LHCN-M2 (cell line): Measurements from ENCODE around the gene IRAK1. TPM values are rescaled to one million over a fixed set of nuclear protein-coding genes. Genes with fewer than 3 reads are reported as not detected.
A peak's percentile ranks its signal among the peaks of the same experiment; 100 is the strongest.

Source experiments
- DNase-seq: peaks from one replicate; pipeline ENCODE4 v3.0.0-alpha.2; 2012; ENCODE audit warnings: low read depth
- total RNA-seq: library from RNA; depleted of rRNA; stranded (reverse); fragments of >200 nt; gene quantifications from 2 replicates; pipeline ENCODE4 v1.2.3, GENCODE V29; 2014

Gene IRAK1
- total RNA-seq, 1 experiment from 2014 or later, result 135 TPM

DNA sequence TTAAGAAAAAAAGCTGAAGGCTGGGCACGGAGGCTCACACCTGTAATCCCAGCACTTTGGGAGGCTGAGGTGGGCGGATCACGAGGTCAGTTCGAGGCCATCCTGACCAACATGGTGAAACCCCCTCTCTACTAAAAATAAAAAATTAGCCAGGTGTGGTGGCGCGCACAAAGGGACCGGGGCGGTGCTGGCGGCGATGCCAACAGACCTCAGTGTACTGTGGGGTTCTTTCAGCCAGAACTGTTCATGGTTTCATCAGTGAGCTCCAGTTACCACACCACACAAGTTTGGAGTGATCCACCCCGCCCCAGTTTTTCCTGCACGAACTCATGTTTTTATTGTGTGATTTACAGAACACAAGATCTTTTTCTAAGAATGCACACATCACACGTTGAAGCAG is 21.2 kb upstream of the IRAK1 start:
- no peak for DNase-seq

GRCh38 chrX:154040307-154040756 is 20.6 kb upstream of the IRAK1 start:
- peak; percentile 78 for DNase-seq

GRCh38 chrX:154039577-154039976 is 19.9 kb upstream of the IRAK1 start:
- no peak for DNase-seq

- DNase-seq, result no peak
Observed at GRCh38 chrX:154038656-154039055, 19.0 kb upstream of the IRAK1 start.

DNA sequence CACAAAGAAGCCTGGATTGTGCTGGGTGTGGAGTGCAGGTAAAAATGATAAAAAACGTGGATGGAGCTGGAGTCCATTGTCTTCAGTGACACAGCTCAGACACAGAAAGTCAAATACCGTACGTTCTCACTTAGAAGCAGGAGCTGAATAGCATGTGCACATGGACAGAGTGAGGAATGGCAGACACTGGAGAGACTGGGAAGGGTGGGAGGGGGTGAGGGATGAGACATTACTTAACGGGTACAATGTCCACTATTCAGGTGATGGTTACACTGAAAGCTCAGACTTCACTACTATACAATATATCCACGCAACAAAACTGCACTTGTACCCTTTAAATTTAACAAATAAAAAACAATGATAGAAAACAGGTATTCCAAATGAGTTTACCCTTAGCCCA is 18.1 kb upstream of the IRAK1 start:
- DNase-seq, result no peak

GRCh38 chrX:154036513-154036912 is 16.8 kb upstream of the IRAK1 start:
- DNase-seq, result no peak

GRCh38 chrX:154033848-154034247 is 14.1 kb upstream of the IRAK1 start:
- DNase-seq, result no peak

DNA sequence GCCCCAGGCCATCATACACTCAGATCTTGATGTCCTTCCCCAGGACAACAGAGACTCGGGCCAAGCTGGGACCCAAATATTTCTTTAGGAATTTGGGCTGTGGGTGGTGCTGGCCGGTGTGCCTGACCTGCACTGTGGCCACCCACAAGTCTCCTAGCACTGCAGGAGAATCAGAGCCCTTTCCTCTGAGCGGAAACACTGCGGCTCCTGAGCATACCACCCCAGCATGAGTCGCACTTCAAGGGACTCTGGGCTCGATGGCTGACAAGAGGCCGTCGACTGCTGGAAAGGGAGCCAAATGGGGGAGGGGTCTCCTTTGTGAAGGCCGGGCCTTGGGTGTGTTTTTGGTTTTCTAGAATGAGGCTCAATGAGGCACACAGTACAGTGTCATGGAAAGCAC is 13.0 kb upstream of the IRAK1 start:
- DNase-seq, result no peak

- DNase-seq, result no peak
Observed at GRCh38 chrX:154032160-154032559, 12.5 kb upstream of the IRAK1 start.

GRCh38 chrX:154030715-154031305 is 11.1 kb upstream of the IRAK1 start:
- DNase-seq, result no peak

GRCh38 chrX:154030266-154030665 is 10.6 kb upstream of the IRAK1 start:
- no peak for DNase-seq

DNA sequence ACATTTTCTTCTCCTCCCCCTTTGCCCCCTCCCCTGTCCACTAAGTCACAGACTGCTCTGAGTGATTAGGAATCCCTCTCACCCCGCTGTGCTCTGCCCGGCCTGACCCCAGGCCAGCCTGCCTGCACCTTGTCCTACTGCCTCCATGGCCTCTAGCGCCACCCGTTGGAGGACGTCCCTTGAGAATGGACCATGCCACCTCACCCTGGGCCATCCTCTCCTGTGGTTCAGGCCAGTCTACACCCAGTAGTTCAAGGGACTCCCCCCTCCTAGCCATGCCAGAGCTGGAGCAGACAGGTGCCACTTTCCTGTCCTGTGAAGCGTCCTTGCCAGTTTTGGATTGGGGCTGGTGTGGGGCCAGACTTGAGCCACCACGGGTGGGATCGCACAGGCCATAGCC is 9.7 kb upstream of the IRAK1 start:
- DNase-seq, result no peak

DNA sequence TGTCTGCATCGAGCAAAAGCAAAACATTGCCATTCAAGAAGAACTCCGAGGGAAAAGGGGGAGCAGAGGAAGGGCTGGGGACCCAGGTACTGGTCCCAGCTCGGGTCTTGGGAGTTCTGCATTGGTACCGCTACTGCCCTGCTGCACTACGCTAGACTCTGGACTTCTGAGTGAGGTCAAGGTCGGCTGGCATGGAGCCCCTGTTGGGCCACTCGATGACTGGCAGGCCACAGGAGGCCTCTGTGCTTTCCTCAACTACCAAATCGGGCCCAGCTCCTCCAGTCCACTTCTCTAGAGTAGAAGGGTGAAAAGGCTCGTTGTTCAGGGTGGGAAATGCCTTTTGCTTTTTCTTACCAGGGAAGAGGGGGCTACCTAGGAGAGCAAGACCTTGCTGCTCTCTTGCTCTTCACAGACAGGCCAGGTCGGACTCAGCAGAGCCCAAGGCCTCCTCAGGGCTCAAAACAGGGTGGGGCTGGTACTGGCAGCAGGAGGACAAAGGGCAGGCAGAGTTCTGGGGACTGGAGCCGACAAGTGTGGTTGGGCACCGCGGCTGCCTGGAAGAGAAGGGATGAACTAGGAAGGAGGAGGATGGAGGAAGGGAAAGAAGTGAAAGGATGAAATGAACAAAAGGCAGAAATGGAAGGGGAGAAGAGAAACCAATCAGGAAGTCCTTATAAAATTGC is 8.9 kb upstream of the IRAK1 start:
- DNase-seq, result no peak

- DNase-seq, result no peak
Observed at GRCh38 chrX:154027986-154028385, 8.3 kb upstream of the IRAK1 start.

DNA sequence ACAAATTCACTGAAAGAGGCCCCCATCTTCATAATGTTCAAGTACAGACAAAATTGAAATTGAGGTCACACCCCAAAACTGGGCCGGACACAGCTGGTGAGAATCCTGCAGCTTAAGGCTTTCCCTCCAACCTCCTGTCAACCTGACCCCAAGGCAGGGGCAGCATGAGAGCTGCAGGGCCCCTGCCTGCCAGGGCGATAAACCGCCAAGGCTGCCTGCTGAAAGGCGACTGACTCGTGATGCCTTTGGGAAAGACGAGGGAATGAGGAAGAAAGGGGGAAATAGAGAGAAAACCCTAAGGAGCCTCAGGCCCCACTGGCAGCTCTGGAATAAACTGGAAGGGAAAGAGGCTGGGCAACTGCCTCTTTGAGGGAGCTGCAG is 7.3 kb upstream of the IRAK1 start:
- no peak for DNase-seq

- no peak for DNase-seq
Observed at GRCh38 chrX:154026136-154027021, 6.7 kb upstream of the IRAK1 start.

DNA sequence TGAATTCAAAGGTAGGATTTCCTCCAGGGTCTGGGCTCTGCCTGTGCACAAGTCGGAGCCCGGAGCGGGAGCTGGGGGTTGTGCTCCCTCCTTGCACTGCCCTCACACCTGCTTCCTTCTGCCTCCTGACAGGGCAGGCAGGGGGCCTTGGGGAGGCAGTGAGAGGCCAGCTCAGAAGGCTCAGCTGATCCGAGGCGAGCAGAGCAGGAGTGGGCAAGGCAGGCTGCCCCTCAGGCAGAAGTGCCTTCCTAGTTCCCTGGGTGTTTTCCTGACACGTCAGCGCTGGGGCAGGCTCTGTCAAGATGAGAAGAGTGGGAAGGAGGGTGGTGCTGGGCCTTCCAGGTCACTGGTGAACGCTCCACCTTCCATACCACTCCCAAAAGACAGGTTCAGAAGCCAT is 5.5 kb upstream of the IRAK1 start:
- no peak for DNase-seq

DNA sequence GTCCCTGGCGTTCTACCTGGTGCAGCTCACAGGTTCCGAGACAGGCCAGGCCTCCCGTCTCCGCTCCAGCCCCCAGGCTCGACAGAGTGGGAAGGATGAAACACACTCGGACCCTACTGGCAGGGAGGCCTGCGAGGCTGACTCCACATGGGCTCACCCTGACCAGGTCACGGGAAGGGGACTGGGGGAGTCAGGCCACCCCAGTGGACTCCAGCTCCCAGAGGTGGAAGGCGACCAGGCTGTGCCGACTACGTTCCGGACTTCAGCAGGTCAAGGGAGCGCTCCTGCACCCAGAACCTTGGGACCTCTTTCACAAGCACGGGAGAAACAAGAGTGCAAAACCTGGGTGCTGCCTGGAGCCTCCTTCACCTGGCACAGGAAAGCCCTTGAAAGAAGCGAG is 4.6 kb upstream of the IRAK1 start:
- DNase-seq, result no peak

- no peak for DNase-seq
Observed at GRCh38 chrX:154023276-154024000, 3.7 kb upstream of the IRAK1 start.

DNA sequence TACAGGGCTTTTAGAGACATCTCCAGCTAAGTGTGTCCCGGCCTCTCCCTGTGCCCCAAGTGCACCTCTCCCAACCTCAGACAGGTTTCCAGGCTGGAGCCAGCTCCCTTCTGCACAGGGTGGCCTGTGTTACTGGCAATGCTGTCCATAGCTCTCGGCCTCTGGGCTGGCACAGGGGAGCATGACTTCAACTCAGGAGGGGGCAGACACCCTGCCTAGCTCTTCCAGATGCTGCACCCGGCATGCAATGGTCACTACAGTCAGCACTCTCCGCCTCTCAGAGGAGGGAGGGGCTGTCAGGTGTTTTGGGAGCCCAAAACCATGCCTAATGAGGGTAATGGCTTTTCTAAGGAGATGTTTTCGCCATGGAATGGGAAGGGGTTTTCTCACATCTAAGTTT is 2.4 kb upstream of the IRAK1 start:
- no peak for DNase-seq

GRCh38 chrX:154021131-154021611 is 1.5 kb upstream of the IRAK1 start:
- peak; percentile 66 for DNase-seq
